Right renal pelvis (tissue), 4 donors: ENCODE results near the gene CLDN9. TPM values are rescaled to one million over a fixed set of nuclear protein-coding genes. Genes with fewer than 3 reads are reported as not detected.
"Not testable (repeated sequence)": the region's sequence is repeated elsewhere in the genome, so short reads cannot be mapped to it uniquely, and the experiment has no call there.

Source experiments
- DNase-seq, 4 donors: peaks; one replicate each; pipeline ENCODE4 v3.0.0-alpha.2; 2013; ENCODE audit warnings: low read depth in 4 of 4, low spot score in 3 of 4, missing footprints in 1 of 4
- polyA plus RNA-seq, 4 donors: library from polyadenylated mRNA; unstranded; fragments of 120-200 nt; gene quantifications; one replicate each; pipeline ENCODE4 v1.2.1, GENCODE V29; 2013; ENCODE audit not compliant: insufficient read length in 4 of 4

The CLDN9 gene
- polyA plus RNA-seq, 4 donors: 3.0 to 3.7 (median 3.1) TPM

GRCh38 chr16:3051494-3051893 is 38.8 kb downstream of the CLDN9 start:
- no peak for DNase-seq

- not testable (repeated sequence) for DNase-seq
These were observed 40.0 kb downstream of the CLDN9 start for GRCh38 chr16:3052571-3053329.

- not testable (repeated sequence) for DNase-seq
These were observed 40.6 kb downstream of the CLDN9 start for GRCh38 chr16:3053330-3053710.

- DNase-seq: no peak
These were observed 42.4 kb downstream of the CLDN9 start for GRCh38 chr16:3054965-3055733.

GRCh38 chr16:3055734-3056115 is 43.0 kb downstream of the CLDN9 start:
- DNase-seq: not testable (repeated sequence)

GRCh38 chr16:3056336-3057180 is 43.8 kb downstream of the CLDN9 start:
- DNase-seq: no peak

- DNase-seq: no peak
These were observed 44.7 kb downstream of the CLDN9 start for GRCh38 chr16:3057181-3058138.

GRCh38 chr16:3058139-3059030 is 45.7 kb downstream of the CLDN9 start:
- peak in 1 of 4 donors; percentile 31 for DNase-seq

GRCh38 chr16:3059041-3059722 is 46.5 kb downstream of the CLDN9 start:
- peak; percentile 79 to 84 (median 83) for DNase-seq

GRCh38 chr16:3059723-3060242 is 47.1 kb downstream of the CLDN9 start:
- no peak for DNase-seq

- DNase-seq: no peak
These were observed 47.8 kb downstream of the CLDN9 start for GRCh38 chr16:3060339-3061127.

GRCh38 chr16:3062553-3062952 is 49.8 kb downstream of the CLDN9 start:
- DNase-seq: no peak

- DNase-seq: no peak
These were observed 51.1 kb downstream of the CLDN9 start for GRCh38 chr16:3063625-3064386.
